ENCODE measurements around the gene DGAT2L6.

Gene DGAT2L6, protein sequence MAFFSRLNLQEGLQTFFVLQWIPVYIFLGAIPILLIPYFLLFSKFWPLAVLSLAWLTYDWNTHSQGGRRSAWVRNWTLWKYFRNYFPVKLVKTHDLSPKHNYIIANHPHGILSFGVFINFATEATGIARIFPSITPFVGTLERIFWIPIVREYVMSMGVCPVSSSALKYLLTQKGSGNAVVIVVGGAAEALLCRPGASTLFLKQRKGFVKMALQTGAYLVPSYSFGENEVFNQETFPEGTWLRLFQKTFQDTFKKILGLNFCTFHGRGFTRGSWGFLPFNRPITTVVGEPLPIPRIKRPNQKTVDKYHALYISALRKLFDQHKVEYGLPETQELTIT

DNA sequence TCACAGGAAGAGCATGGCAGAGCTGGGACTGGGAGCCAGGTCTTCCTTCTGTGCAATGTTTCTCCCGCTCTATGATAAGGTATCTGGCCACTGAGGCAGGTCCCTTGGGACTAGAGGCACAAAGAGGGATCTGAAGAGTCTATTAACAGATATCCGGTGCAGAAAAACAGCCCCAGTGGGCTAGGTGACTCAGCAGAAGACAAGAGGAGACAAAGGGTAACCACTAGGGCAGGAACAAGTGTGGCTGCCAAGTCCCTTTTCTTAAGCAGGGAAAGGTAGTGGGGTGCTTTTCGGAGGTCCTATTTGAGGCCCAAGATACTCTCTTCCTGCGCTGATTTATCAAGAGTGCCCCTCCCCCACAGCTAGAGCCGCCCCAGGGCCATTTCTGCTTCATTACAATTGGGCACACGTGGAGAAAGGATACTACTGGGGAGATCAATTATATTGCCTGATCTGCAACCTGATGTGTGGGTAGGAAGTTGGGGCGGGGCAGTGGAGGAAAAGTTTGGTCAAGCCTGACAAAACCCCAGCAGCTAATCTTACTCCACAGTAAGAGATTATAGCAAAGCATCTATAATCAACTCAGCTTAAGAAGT, at the start of gene DGAT2L6:
Gene DGAT2L6, plus strand, starts transcription at position 546 of the 596 bp plus-strand sequence. CDS start 100 bp downstream, outside the sequence.
- intact Hi-C loops (cut with DNase I): no loop called here
- DNase-seq: no peak

DNA sequence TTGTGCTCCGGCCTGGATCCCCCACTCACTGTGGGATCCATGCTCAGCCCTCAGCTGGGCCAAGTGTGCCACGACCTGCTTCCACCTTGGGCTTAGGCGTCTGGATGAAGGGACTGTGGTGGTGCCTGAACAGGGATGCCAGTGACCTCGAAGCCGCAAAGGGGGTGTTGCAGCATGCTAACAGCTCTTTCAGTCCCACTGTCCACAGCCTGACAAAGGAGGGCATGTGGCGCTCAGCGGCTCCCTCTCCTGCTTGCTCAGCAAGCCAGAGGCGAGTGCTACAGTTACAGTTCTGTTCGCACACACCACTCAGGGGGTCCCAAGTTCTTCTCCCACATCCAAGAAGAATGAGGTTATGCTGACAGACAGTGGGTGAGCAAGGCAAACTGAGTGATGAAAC, 49.2 kb upstream of the DGAT2L6 start:
- DNase-seq: no peak
- intact Hi-C loops (cut with DNase I): no loop called here

DNA sequence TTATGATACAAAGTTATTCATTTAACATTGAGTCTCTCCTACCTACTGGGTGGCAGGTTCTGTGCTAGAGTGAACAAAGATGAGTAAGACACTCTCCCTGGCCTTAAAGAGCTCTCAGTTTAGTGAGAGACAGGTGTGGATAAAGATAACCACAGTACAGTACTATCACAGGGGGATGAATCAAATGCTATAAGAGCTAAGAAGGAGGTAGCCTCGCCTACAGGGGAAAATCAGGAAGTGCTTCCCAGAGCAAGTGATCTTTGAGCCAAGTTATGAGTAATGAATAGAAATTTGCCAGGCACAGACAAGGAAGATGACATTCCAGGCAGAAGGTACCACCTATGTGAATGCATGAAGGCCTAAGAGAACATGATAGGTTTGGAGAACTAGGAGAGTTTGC, 47.5 kb upstream of the DGAT2L6 start:
- intact Hi-C loops (cut with DNase I): loop anchor here (10.0 kb wide), 1 partner anchor 315 kb away; the partner anchor contains the start of gene DLG3
- DNase-seq: peak in 4 of 42 donors; percentile 5 to 35 (median 12)

DNA sequence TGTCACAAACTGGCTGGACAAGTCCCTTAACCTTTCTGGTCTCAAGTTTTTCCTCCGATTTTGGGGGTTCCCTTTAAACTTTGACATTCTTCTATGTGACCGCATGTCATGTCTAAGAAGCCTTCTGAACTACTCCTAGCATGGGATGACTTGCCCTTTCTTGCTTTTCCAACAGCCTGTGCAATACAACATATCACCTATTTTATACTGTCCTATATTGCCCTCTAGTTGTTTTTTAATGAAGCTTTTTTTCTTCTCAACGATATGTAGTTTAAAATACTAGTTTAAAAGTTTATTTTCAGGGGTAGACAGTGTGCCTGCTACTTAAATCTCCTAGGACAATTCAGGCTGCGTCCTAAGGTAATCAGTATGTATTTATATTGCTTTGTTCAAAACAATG, 45.1 kb upstream of the DGAT2L6 start:
- intact Hi-C loops (cut with DNase I): loop anchor here (10.0 kb wide), 1 partner anchor 313 kb away; the partner anchor contains the start of gene DLG3
- no peak for DNase-seq

DNA sequence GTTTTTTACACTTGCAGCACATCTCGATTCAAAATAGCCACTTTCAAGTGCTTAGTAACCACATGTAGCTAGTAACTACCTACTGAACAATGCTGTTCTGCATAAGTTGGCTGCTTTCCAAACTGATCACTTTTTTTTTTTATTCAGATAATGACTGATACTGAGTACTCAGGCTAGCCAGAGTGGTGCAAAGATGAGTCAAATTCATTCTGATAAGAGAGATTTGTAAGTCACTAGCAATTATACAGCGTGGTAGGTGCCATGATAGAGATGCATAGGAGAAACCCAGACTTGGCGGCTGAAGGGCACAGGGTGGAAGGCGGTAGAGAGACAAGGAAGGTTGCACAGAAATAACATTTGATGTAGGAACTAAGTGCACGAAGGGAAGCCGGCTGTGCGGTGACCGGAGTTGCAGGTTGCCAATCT, 44.4 kb upstream of the DGAT2L6 start:
- DNase-seq: no peak
- intact Hi-C loops (cut with DNase I): loop anchor here (10.0 kb wide), 1 partner anchor 312 kb away; the partner anchor contains the start of gene DLG3

DNA sequence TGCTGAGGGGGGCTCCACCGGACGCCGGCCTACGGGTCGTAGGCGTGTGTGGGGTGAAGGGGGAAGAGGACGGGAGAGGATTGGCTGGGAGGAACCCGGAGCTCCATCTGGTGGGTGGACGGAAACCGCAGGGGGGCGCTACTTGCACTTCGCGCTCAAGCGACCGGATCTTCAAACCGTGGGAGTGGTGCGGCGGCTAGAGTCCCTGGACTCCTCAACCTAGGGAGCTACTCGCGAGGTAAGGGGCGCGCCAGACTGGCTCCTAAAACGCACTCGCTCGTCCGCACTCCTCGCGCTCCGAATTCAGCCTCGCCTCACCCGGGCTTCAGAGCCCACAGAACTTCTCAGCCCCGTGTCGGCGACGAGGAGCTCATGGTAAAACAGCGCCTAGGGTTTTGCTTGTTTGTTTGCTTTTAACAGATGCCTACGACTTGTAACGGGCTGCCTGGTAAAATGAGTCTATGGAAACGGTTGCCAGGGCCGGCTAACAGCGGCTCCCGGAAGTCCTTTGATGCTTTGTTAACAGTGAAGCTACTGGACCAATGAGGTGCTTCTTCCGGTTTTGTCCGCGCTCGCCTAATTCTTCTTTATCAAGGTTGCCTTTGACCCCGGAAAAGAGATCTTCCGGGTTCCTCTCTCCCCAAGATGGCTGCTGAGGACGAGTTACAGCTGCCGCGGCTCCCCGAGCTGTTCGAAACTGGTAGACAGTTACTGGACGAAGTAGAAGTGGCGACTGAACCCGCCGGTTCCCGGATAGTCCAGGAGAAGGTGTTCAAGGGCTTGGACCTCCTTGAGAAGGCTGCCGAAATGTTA, 43.8 kb upstream of the DGAT2L6 start, which contains the start of gene IGBP1:
Gene IGBP1, plus strand, starts transcription at position 145 of the 813 bp plus-strand sequence. Its CDS starts 501 bp downstream, at position 646.
- intact Hi-C loops (cut with DNase I): loop anchor here (10.0 kb wide), 1 partner anchor 311 kb away; the partner anchor contains the start of gene DLG3

DNA sequence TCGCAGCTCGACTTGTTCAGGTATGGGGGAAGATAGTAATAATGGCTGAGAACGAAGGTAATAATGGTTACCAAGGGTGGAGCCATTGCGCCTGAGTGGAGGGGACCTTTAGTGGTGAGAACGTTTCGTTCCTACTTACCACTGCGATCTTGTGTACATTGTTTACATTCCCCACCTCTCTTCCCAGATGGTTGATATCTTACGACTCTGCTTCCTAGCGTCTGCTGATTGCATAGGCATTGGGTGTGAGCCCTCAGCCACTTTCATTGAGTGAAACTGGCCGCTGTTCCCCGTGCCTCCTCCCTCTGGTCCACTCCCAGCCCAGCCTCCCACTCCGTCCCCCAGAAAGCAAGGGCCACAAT, 43.2 kb upstream of the DGAT2L6 start:
- intact Hi-C loops (cut with DNase I): loop anchor here (10.0 kb wide), 1 partner anchor 311 kb away; the partner anchor contains the start of gene DLG3
- DNase-seq: peak in 1 of 42 donors; percentile 15

More for the DNA sequence above, 43.8 kb upstream of the DGAT2L6 start, which contains the start of gene IGBP1:
- peak; percentile 69 to 94 (median 84) for DNase-seq

DNA sequence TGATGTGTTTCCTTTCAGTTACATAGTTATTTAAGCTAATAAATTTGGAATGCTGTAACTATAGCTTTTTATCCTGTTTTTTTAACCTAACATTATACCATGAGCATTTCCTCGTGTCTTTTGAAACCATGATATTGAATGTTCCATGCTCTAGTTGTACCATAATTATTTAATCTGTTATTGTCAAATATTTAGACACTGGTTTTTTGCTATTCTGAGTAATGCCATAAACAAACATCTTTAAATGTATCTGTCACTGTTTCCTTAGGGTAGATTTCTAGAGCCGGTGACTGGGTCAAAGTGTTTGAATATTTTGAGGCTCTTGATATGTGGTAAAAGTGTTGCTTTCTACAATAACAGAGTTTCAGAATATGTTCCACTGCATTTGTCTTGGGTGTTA, 38.7 kb upstream of the DGAT2L6 start:
- intact Hi-C loops (cut with DNase I): loop anchor here (10.0 kb wide), 1 partner anchor 306 kb away; the partner anchor contains the start of gene DLG3
- no peak for DNase-seq

DNA sequence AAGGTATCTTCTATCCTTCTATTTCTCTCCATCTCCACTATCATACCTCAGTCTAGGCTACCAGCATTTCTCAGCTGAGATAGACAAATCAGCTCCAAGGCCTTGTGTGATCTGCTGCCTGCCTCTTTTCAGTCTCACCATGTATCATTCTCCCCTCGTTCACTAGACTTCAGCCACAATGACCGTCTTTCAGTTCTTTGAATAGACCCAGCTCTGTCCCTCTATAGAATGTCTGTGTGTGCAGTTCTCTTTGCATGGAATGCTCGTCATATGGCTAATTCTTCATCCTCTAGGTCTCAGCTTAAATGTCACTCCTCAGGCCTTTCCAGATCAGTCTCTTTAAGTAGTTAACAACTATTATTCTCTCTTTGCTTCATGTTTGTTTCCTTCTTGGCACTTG, 37.5 kb upstream of the DGAT2L6 start:
- intact Hi-C loops (cut with DNase I): loop anchor here (10.0 kb wide), 1 partner anchor 305 kb away; the partner anchor contains the start of gene DLG3
- DNase-seq: peak in 2 of 42 donors; percentile 3 to 18

DNA sequence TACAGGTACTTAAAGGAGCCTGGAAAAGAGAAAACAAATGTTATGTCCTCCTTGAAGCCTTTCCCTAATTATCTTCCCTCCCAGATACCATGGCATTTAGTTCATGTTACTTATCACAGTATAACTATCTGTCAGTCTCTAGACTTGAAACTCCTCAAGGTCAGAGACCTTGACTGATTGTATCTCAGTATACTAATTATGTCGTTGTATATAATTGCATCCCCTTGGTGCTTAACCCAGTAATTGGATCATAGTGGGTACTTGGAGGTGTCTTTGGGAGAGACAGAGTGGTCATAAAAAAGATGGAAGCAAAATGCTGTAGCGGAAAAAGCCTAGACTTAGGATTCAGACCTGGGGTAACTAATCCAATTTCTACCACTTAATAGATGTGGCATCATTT, 35.9 kb upstream of the DGAT2L6 start:
- intact Hi-C loops (cut with DNase I): no loop called here
- DNase-seq: no peak

DNA sequence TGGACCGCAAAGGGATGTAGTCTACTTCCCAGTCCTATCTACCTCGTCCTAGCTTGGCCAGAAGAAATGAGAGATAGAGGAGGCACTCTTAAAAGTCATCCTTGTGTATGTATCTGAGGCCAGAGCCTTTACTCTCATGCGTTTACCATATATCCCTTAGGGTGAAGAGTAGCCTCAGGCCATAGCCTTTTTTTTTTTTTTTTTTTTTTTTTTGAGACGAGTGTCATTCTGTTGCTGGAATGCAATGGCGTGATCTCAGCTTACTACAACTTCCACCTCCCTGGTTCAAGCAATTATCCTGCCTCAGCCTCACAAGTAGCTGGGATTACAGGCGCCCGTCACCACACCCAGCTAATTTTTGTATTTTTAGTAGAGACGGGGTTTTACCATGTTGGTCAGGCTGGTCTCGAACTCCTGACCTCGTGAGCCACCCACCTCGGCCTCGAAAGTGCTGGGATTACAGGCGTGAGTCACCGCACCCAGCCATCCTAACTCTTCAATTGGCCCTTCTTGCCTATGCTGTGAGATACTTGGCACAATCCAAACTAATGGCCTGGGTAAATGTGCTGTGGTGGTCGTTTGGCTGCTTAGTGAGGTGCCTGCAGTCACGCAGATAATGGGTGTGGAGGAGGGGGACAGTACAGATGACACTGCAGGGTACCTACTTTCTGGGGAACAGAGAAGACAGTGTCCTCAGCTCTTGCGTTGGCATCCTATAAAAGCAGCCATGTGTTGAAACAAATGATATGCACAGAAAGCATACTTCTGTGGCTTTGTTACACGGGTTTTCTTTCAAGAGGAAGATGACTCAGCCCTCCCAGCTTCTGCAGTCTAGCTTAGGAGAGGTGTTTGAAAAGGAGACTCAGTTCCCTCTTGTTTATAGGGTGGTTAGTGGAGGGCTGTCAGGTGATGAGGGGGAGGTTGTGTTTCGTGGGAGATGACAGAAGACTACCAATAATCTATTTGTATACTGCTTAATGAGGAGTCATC, 10.4 kb upstream of the DGAT2L6 start:
- intact Hi-C loops (cut with DNase I): no loop called here

DNA sequence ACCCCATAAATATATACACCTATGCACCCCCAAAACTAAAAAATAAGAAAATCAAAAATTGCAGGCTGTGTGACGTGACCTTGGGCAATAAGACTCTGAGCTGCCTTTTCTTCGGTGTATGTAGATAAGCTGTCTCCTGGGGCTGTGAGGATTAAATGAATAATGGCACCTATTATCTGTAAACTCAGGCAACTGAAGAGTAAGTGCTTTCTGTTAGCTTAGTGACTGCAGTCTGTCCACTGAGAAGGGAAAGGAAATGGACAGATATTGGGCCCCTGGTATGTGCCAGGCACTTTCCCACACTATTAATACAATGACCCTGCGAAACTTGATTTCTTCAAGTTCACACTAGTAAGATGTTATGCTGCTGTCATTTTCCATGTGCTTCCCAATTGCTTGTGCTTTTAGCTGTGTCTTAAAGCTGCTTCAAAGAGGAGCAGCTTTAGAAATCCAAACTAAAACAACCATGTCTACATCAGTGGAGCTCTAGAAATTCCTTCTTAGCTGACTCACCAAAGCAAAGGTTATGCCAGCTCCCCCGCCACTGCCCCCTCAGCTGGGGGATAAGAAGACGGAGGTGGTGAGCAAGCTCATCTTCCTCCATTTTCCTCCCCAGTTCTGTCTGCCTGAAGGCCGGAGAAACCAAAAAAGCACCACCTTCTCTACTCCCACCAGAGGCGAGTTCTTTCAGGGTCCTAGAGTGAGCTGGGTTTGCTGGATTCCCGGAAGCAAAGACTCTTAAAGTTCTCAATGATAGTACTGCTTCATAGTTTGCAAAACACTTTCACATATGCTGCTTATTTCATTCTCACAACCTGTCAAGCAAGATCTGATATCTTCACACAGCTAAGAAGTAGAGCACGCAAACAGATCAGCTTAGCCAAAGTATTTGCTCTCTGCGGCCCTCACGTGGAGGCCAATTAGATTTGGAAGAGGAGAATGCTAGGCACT, 8.8 kb upstream of the DGAT2L6 start:
- intact Hi-C loops (cut with DNase I): no loop called here
- DNase-seq: peak in 41 of 42 donors; percentile 2 to 83 (median 40)

More for the DNA sequence above, 10.4 kb upstream of the DGAT2L6 start:
- DNase-seq: peak in 11 of 42 donors; percentile 1 to 49 (median 15)

DNA sequence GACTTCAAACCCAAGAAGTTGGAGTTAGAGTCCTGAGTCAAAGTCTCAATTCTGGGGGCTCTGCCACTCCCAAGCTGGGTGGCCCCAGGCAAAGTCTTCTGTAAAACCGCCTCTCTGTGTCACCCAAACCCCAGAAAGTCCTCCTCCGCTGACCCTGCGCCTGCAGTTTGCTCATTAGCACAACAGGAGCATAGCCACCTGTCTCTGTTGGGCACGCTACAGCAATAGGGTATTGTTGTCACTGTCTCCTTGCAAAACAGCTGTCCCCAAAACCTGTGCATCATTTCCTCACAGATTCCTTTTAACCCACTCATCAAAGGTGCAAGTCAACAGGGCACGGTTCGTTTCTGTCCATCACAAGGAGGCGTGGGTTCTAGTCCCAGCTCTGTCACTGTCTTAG, 8.0 kb upstream of the DGAT2L6 start:
- intact Hi-C loops (cut with DNase I): no loop called here
- no peak for DNase-seq

DNA sequence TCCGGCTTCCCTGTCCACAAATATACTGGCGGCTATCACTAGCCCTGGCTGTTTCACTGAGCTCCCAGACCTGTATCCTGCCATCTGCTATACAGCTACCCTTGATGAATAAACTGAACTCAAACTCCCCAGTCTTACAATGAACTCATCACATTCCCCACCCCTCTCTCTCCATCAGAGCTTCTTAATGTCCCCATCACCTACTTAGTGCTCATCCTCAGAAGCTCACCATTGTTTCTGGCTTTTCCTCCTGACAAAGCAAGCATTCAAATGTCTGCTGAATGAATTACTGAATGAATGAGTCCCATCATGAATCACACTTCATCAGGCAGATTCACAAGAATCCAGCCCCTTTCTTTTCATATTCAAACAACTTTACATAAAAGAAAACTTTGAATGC, 5.7 kb upstream of the DGAT2L6 start:
- intact Hi-C loops (cut with DNase I): no loop called here
- DNase-seq: no peak

DNA sequence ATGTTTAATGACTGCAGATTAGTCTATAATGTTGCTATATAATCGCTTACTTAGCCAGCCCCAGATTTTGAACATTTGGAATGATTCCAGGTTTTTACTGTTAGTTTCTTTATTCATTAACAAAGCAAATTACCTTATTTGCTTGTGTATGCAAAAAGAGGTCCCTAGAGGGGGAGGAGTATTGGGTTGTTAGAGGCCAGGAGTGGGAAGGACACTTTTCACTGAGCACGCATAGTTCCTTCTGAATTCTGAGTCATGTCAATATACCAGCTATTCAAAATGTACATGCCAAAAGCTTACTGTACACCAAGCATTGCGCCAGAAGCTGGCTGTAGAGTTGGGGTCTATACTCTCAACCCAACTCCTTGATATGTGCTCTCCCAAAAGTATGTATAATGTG, 5.1 kb upstream of the DGAT2L6 start:
- intact Hi-C loops (cut with DNase I): no loop called here

DNA sequence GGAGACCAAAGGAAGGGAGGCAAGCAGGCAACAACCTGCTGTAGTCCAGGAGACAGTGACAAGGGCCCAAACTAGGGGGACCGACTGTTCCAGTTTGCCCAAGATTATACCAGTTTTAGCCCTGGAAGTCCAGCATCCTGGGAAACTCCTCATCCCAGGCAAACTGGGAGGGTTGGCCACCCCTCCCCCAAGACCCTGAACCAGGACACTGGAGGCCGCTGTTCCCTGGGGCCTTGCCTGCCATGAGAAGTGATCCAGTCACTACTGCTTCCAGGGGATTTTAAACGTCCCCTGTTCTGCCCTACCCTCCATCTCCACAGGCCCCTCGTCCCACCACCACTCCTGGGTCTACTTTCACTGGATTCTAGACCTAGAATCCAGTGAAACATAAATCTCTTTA, 4.3 kb upstream of the DGAT2L6 start:
- intact Hi-C loops (cut with DNase I): no loop called here
- DNase-seq: no peak

More for the DNA sequence above, 5.1 kb upstream of the DGAT2L6 start:
- DNase-seq: no peak

DNA sequence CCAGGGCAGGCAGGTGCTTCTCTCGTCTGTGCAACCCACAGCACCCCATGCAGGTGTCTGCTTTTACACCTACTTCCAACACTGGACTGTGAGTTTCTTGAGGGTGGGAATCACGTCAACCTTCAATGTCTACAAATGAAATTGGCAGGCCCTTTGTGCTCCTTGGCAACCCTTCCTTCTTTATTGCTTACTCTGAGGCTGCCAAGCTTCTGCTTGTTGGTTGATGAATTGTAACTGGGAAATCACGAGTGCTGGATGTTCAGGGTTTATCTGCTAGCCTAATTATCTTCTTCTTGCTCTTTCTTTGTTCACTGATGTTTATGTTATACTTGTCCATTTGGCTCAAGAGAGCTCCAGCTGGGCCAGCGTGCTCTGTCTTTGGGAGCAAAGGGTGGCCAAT, 2.5 kb upstream of the DGAT2L6 start:
- intact Hi-C loops (cut with DNase I): no loop called here
- no peak for DNase-seq
